DND-41 (cell line): ENCODE data around the gene OXTR.

ENCODE experiments used
- ATAC-seq: fragments of 200-7000 bp; cut with Tn5 transposase; 3 replicates; pipeline ENCODE4 v1.9.1; 2021; ENCODE audit warnings: low read depth; ENCODE audit not compliant: insufficient read depth
- DNase-seq: peaks from one replicate; pipeline ENCODE4 v3.0.0-alpha.2; 2020
- H2AFZ ChIP-seq: 2 replicates; pipeline ENCODE4 v1.6.0; 2012; ENCODE audit warnings: low read depth, low read length
- H3K27ac ChIP-seq: 2 replicates; pipeline ENCODE4 v1.5.1; 2012; ENCODE audit warnings: low read length, inconsistent platforms
- H3K27me3 ChIP-seq: fragments of 200-600 bp; sonication (generic); 2 replicates; pipeline ENCODE4 v1.6.0; 2012; ENCODE audit warnings: low read length, mild to moderate bottlenecking, inconsistent platforms; ENCODE audit not compliant: insufficient read depth, poor library complexity
- H3K36me3 ChIP-seq: 2 replicates; pipeline ENCODE4 v1.5.1; 2012; ENCODE audit warnings: low read length, inconsistent platforms; ENCODE audit not compliant: insufficient read depth
- H3K4me1 ChIP-seq: 2 replicates; pipeline ENCODE4 v1.5.1; 2012; ENCODE audit warnings: mild to moderate bottlenecking, low read length; ENCODE audit not compliant: insufficient read depth
- H3K4me2 ChIP-seq: 2 replicates; pipeline ENCODE4 v1.6.0; 2012; ENCODE audit warnings: mild to moderate bottlenecking, moderate library complexity, low read length, inconsistent platforms; ENCODE audit not compliant: insufficient read depth
- H3K4me3 ChIP-seq, 2 experiments: fragments of 200-600 bp in 1 of 2; shearing (Covaris generic) in 1 of 2; 2 replicates each; pipeline ENCODE4 v1.5.1; 2012 to 2016; ENCODE audit warnings: inconsistent platforms in 2 of 2, low read length in 2 of 2, mild to moderate bottlenecking in 2 of 2, low read depth in 1 of 2, moderate library complexity in 1 of 2
- H3K79me2 ChIP-seq: 2 replicates; pipeline ENCODE4 v1.6.0; 2012; ENCODE audit warnings: low read length, inconsistent platforms; ENCODE audit not compliant: insufficient read depth
- H3K9ac ChIP-seq: 2 replicates; pipeline ENCODE4 v1.6.0; 2012; ENCODE audit warnings: low read depth, mild to moderate bottlenecking, inconsistent platforms, low read length, moderate library complexity
- H3K9me3 ChIP-seq: 2 replicates; pipeline ENCODE4 v1.5.1; 2012; ENCODE audit warnings: low read length, moderate library complexity, mild to moderate bottlenecking, inconsistent platforms; ENCODE audit not compliant: insufficient read depth, severe bottlenecking
- H4K20me1 ChIP-seq: 2 replicates; pipeline ENCODE4 v1.6.0; 2012; ENCODE audit warnings: low read length; ENCODE audit not compliant: insufficient read depth
- CTCF ChIP-seq: IDR thresholded peaks from 2 replicates; pipeline ENCODE4 v1.5.1; 2012; ENCODE audit warnings: borderline replicate concordance, low read length, moderate library complexity, mild to moderate bottlenecking; ENCODE audit not compliant: poor library complexity, severe bottlenecking; ENCODE audit errors: extremely low read depth
- EZH2 ChIP-seq: IDR thresholded peaks from 3 replicates; pipeline ENCODE4 v1.6.1; 2012; ENCODE audit warnings: borderline replicate concordance, low read depth, mild to moderate bottlenecking, moderate library complexity, low read length, inconsistent platforms; ENCODE audit not compliant: severe bottlenecking

The OXTR gene

GRCh38 chr3:8765528-8765927 is 3.9 kb downstream of the OXTR start:
- Histone ChIP-seq H3K27ac (no peak overlapping the region), H3K9ac (no peak overlapping the region), H3K4me2 (no peak overlapping the region), H4K20me1 (no peaks in the 10 kb centered on the region), H3K4me1 (no peaks in the 10 kb centered on the region), H3K27me3 (no peaks in the 10 kb centered on the region), H2AFZ (no peak overlapping the region), H3K79me2 (no peaks in the 10 kb centered on the region), H3K9me3 (peaks cover 8% of the 10 kb centered on the region), H3K36me3 (no peaks in the 10 kb centered on the region), H3K4me3 (no peak overlapping the region)
- no peak for DNase-seq
- ATAC-seq: no peak
- TF ChIP-seq CTCF (no peak), EZH2 (no peak)

- Histone ChIP-seq H3K4me3 (no peak overlapping the region), H3K27ac (no peak overlapping the region), H3K36me3 (no peaks in the 10 kb centered on the region), H3K4me2 (no peak overlapping the region), H3K4me1 (no peaks in the 10 kb centered on the region), H2AFZ (no peak overlapping the region), H3K27me3 (no peaks in the 10 kb centered on the region), H3K9me3 (peaks cover 8% of the 10 kb centered on the region), H4K20me1 (no peaks in the 10 kb centered on the region), H3K79me2 (no peaks in the 10 kb centered on the region), H3K9ac (no peak overlapping the region)
- no peak for ATAC-seq
- DNase-seq: no peak
- TF ChIP-seq EZH2 (no peak), CTCF (no peak)
Observed at GRCh38 chr3:8764528-8764927, 4.9 kb downstream of the OXTR start.

- Histone ChIP-seq H3K27ac (no peak overlapping the region), H3K79me2 (no peaks in the 10 kb centered on the region), H3K9me3 (no peaks in the 10 kb centered on the region), H3K9ac (no peak overlapping the region), H4K20me1 (no peaks in the 10 kb centered on the region), H3K36me3 (no peaks in the 10 kb centered on the region), H3K4me1 (no peaks in the 10 kb centered on the region), H3K27me3 (no peaks in the 10 kb centered on the region), H3K4me2 (no peak overlapping the region), H2AFZ (no peak overlapping the region), H3K4me3 (no peak overlapping the region)
- ATAC-seq (no peak), DNase-seq (no peak)
- TF ChIP-seq CTCF (no peak), EZH2 (no peak)
Observed at GRCh38 chr3:8762607-8763377, 6.6 kb downstream of the OXTR start.
